ENCODE data around the gene CTBP2.

Gene CTBP2

GRCh38 chr10:125105155-125105554 lies 55.2 kb downstream of the CTBP2 start:
- no peak overlapping the region for H3K4me3 ChIP-seq (ENCODE audit: low read depth, low read length)
- H3K36me3 ChIP-seq: peaks cover 56% of the 10 kb centered on the region
- H3K27me3 ChIP-seq (ENCODE audit: insufficient read depth, low read depth, severe bottlenecking): no peaks in the 10 kb centered on the region
- no peak for TF ChIP-seq CTCF (IDR thresholded peaks at IDR 0.05; ENCODE audit: low read depth, low read length)
- DNase-seq: no peak
- H3K27ac ChIP-seq: no peak overlapping the region
- H3K9me3 ChIP-seq (ENCODE audit: severe bottlenecking): no peaks in the 10 kb centered on the region

- H3K27ac ChIP-seq: no peak overlapping the region
- H3K4me3 ChIP-seq (ENCODE audit: low read depth, low read length): no peak overlapping the region
- H3K9me3 ChIP-seq (ENCODE audit: severe bottlenecking): no peaks in the 10 kb centered on the region
- no peak for DNase-seq
- H3K36me3 ChIP-seq: peaks cover 53% of the 10 kb centered on the region
- TF ChIP-seq CTCF (IDR thresholded peaks at IDR 0.05; ENCODE audit: low read depth, low read length): no peak
- no peaks in the 10 kb centered on the region for H3K27me3 ChIP-seq (ENCODE audit: insufficient read depth, low read depth, severe bottlenecking)
Observed at GRCh38 chr10:125104559-125104958, 55.8 kb downstream of the CTBP2 start.

GRCh38 chr10:125103924-125104323 lies 56.4 kb downstream of the CTBP2 start:
- DNase-seq: no peak
- H3K27ac ChIP-seq: no peak overlapping the region
- TF ChIP-seq CTCF (IDR thresholded peaks at IDR 0.05; ENCODE audit: low read depth, low read length): no peak

GRCh38 chr10:125103466-125103865 lies 56.9 kb downstream of the CTBP2 start:
- no peak overlapping the region for H3K27ac ChIP-seq
- no peaks in the 10 kb centered on the region for H3K9me3 ChIP-seq (ENCODE audit: severe bottlenecking)
- no peak for DNase-seq
- H3K36me3 ChIP-seq: peaks cover 44% of the 10 kb centered on the region
- H3K4me3 ChIP-seq (ENCODE audit: low read depth, low read length): no peak overlapping the region
- H3K27me3 ChIP-seq (ENCODE audit: insufficient read depth, low read depth, severe bottlenecking): no peaks in the 10 kb centered on the region
- TF ChIP-seq CTCF (IDR thresholded peaks at IDR 0.05; ENCODE audit: low read depth, low read length): no peak

More at GRCh38 chr10:125103924-125104323, 56.4 kb downstream of the CTBP2 start:
- Histone ChIP-seq H3K27me3 (ENCODE audit: insufficient read depth, low read depth, severe bottlenecking) (no peaks in the 10 kb centered on the region), H3K9me3 (ENCODE audit: severe bottlenecking) (no peaks in the 10 kb centered on the region), H3K36me3 (peaks cover 47% of the 10 kb centered on the region), H3K4me3 (ENCODE audit: low read depth, low read length) (no peak overlapping the region)

- Histone ChIP-seq H3K27me3 (ENCODE audit: insufficient read depth, low read depth, severe bottlenecking) (no peaks in the 10 kb centered on the region), H3K9me3 (ENCODE audit: severe bottlenecking) (no peaks in the 10 kb centered on the region), H3K27ac (no peak overlapping the region), H3K4me3 (ENCODE audit: low read depth, low read length) (no peak overlapping the region), H3K36me3 (peaks cover 38% of the 10 kb centered on the region)
- TF ChIP-seq CTCF (IDR thresholded peaks at IDR 0.05; ENCODE audit: low read depth, low read length): peak; percentile 35; the same call in 1 of the 2 replicates
- peak; percentile 17 for DNase-seq
Observed at GRCh38 chr10:125102821-125103220, 57.5 kb downstream of the CTBP2 start.

- H3K9me3 ChIP-seq (ENCODE audit: severe bottlenecking): no peaks in the 10 kb centered on the region
- no peak for TF ChIP-seq CTCF (IDR thresholded peaks at IDR 0.05; ENCODE audit: low read depth, low read length)
- peaks cover 32% of the 10 kb centered on the region for H3K36me3 ChIP-seq
- DNase-seq: no peak
- no peak overlapping the region for H3K27ac ChIP-seq
- no peak overlapping the region for H3K4me3 ChIP-seq (ENCODE audit: low read depth, low read length)
- H3K27me3 ChIP-seq (ENCODE audit: insufficient read depth, low read depth, severe bottlenecking): no peaks in the 10 kb centered on the region
Observed at GRCh38 chr10:125102246-125102645, 58.1 kb downstream of the CTBP2 start.

Measured in WERI-Rb-1 (cell line).